ENCODE data around the gene SH3GL1. TPM values are rescaled to one million over a fixed set of nuclear protein-coding genes. Genes with fewer than 3 reads are reported as not detected.

The SH3GL1 gene
- total and polyA plus RNA-seq, 10 of the 15 experiments (the other 5 are each of a cell fraction or from before 2014, with no cell fraction given): 0.93 to 47.4 (median 28.4) TPM

GRCh38 chr19:4443966-4444764 lies 43.8 kb upstream of the SH3GL1 start:
- 86% methylated on average over 20 of the region's 20 CpGs for WGBS (ENCODE audit: insufficient coverage, insufficient replicate concordance, low lambda C conversion rate, missing lambda C conversion rate)
- Histone ChIP-seq H3K9ac (ENCODE audit: control insufficient read depth, insufficient read depth, low read length) (no peak overlapping the region), H3K27ac (ENCODE audit: control insufficient read depth, insufficient read depth) (no peak overlapping the region), H3K79me2 (ENCODE audit: control insufficient read depth, insufficient read depth, low read length) (no peaks in the 10 kb centered on the region), H3K4me3 (no peak overlapping the region), H2AFZ (ENCODE audit: control insufficient read depth, low read depth, low read length) (no peak overlapping the region), H3K9me3 (replicated peaks; ENCODE audit: control insufficient read depth, insufficient read depth, low read length) (no peaks in the 10 kb centered on the region), H3K36me3 (ENCODE audit: control insufficient read depth in 2 of 2, insufficient read depth in 2 of 2, low read length in 1 of 2) (peaks cover 0 to 31% of the 10 kb centered on the region in 2 experiments; a peak in 3 of 4 replicates), H3K4me2 (ENCODE audit: control insufficient read depth, insufficient read depth) (no peak overlapping the region), H3K27me3 (replicated peaks in 1 of 2; ENCODE audit: control insufficient read depth in 2 of 2, insufficient read depth in 2 of 2, low read length in 1 of 2) (no peaks in the 10 kb centered on the region), H4K20me1 (ENCODE audit: control insufficient read depth, insufficient read depth) (no peaks in the 10 kb centered on the region), H3K4me1 (ENCODE audit: control insufficient read depth, insufficient read depth, low read length) (peaks cover 7% of the 10 kb centered on the region)
- intact Hi-C loops (cut with micrococcal nuclease; ENCODE audit: unreplicated experiment): no loop called here
- DNase-seq (ENCODE audit: low read depth, low spot score): no peak
- SMC1A ChIA-PET (ENCODE audit: uncharacterized antibody, unreplicated experiment): no interaction called here
- ATAC-seq: no peak; the same call in 2 of the 3 replicates
- no TSS peak for BruUV-seq (replicated peaks)
- POLR2A ChIA-PET: no interaction called here
- CTCF ChIA-PET: no interaction called here
- FAIRE-seq: no peak
- RAD21 ChIA-PET (ENCODE audit: unreplicated experiment): no interaction called here
- peak; percentile 42; the same call in 1 of the 2 replicates for TF ChIP-seq POLR2AphosphoS5 (IDR thresholded peaks at IDR 0.05; ENCODE audit: low read length)
- no peak for TF ChIP-seq TARDBP (IDR thresholded peaks at IDR 0.05; ENCODE audit: borderline replicate concordance)
- no peak for TF ChIP-seq MTA2 (IDR thresholded peaks at IDR 0.05; ENCODE audit: low read depth)
- no peak for TF ChIP-seq MEF2B (IDR thresholded peaks at IDR 0.05; ENCODE audit: partially characterized antibody, poor library complexity, severe bottlenecking)
- TF ChIP-seq, protein P1, sequence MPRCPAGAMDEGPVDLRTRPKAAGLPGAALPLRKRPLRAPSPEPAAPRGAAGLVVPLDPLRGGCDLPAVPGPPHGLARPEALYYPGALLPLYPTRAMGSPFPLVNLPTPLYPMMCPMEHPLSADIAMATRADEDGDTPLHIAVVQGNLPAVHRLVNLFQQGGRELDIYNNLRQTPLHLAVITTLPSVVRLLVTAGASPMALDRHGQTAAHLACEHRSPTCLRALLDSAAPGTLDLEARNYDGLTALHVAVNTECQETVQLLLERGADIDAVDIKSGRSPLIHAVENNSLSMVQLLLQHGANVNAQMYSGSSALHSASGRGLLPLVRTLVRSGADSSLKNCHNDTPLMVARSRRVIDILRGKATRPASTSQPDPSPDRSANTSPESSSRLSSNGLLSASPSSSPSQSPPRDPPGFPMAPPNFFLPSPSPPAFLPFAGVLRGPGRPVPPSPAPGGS (IDR thresholded peaks at IDR 0.05; ENCODE audit: borderline replicate concordance, insufficient read depth, low read depth, low read length, poor library complexity, severe bottlenecking): peak; percentile 15
- no peak for TF ChIP-seq ATF7 (IDR thresholded peaks at IDR 0.05; ENCODE audit: low read depth)
- no peak for TF ChIP-seq EED (IDR thresholded peaks at IDR 0.05; ENCODE audit: low read depth)
- TF ChIP-seq POLR2A (IDR thresholded peaks at IDR 0.05; ENCODE audit: low read depth, low read length): peak; percentile 45; the same call in 1 of the 2 replicates
- TF ChIP-seq NR2C1 (IDR thresholded peaks at IDR 0.05): no peak
- TF ChIP-seq, protein P2, sequence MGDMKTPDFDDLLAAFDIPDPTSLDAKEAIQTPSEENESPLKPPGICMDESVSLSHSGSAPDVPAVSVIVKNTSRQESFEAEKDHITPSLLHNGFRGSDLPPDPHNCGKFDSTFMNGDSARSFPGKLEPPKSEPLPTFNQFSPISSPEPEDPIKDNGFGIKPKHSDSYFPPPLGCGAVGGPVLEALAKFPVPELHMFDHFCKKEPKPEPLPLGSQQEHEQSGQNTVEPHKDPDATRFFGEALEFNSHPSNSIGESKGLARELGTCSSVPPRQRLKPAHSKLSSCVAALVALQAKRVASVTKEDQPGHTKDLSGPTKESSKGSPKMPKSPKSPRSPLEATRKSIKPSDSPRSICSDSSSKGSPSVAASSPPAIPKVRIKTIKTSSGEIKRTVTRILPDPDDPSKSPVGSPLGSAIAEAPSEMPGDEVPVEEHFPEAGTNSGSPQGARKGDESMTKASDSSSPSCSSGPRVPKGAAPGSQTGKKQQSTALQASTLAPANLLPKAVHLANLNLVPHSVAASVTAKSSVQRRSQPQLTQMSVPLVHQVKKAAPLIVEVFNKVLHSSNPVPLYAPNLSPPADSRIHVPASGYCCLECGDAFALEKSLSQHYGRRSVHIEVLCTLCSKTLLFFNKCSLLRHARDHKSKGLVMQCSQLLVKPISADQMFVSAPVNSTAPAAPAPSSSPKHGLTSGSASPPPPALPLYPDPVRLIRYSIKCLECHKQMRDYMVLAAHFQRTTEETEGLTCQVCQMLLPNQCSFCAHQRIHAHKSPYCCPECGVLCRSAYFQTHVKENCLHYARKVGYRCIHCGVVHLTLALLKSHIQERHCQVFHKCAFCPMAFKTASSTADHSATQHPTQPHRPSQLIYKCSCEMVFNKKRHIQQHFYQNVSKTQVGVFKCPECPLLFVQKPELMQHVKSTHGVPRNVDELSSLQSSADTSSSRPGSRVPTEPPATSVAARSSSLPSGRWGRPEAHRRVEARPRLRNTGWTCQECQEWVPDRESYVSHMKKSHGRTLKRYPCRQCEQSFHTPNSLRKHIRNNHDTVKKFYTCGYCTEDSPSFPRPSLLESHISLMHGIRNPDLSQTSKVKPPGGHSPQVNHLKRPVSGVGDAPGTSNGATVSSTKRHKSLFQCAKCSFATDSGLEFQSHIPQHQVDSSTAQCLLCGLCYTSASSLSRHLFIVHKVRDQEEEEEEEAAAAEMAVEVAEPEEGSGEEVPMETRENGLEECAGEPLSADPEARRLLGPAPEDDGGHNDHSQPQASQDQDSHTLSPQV (IDR thresholded peaks at IDR 0.05): no peak
- TF ChIP-seq ZZZ3 (IDR thresholded peaks at IDR 0.05; ENCODE audit: control insufficient read depth, insufficient read length, low read depth): no peak
- no peak for TF ChIP-seq BACH1 (IDR thresholded peaks at IDR 0.05; ENCODE audit: borderline replicate concordance)
- no peak for TF ChIP-seq CHD1 (IDR thresholded peaks at IDR 0.05; ENCODE audit: low read depth, low read length)
- in situ Hi-C loops (cut with MboI): no loop called here
